Heart left ventricle (tissue), 13 donors: ENCODE measurements around the gene CRACR2A.

Source experiments
- POLR2A ChIP-seq, 2 donors: fragments of 450-650 bp; IDR thresholded peaks; one replicate each; pipeline ENCODE4 v1.6.1; 2017; ENCODE audit warnings: antibody characterized with exemption in 2 of 2, mild to moderate bottlenecking in 2 of 2, moderate library complexity in 2 of 2
- TF ChIP-seq, protein P1 (sequence below), 12 donors: fragments of 200-600 bp; sonication (generic) in 4 of 12; IDR thresholded peaks; one replicate each; pipeline versions ENCODE4 v1.5.0 to v1.8.0; 2018 to 2022; ENCODE audit warnings: antibody characterized with exemption in 12 of 12, mild to moderate bottlenecking in 5 of 12
- donor health status: ischemic (EF 13 %, LVEDD 7.1; RV severe dilation, severe dysfunction).
- donor health status: DM: no; HTN: yes; CAD: no.
- donor health status: DM: no; HTN: no; CAD: no.
- donor health status: ischemic (EF 25% LVEDD 6.9; RV normal size, moderate dysfunction).
- donor health status: ischemic (EF 25% LVEDD 5.7; RV mildly dilated, moderate dysfunction).
- donor health status: ischemic (EF 35%, LVEDD 5.7; RV mildly dilated, moderate dysfunction).
- donor health status: nonischemic (EF 11% LVEDD 7.7; RV severe dilation, severe dysfunction).
- donor health status: DM: yes; HTN: yes; CAD: no.
- donor health status: PGD.
- donor health status: ischemic (EF 29% LVEDD 5.4; RV normal size, mild dysfunction).
- donor health status: nonischemic (EF 23%, LVEDD 6.1; RV moderate dilation, normal function).

DNA sequence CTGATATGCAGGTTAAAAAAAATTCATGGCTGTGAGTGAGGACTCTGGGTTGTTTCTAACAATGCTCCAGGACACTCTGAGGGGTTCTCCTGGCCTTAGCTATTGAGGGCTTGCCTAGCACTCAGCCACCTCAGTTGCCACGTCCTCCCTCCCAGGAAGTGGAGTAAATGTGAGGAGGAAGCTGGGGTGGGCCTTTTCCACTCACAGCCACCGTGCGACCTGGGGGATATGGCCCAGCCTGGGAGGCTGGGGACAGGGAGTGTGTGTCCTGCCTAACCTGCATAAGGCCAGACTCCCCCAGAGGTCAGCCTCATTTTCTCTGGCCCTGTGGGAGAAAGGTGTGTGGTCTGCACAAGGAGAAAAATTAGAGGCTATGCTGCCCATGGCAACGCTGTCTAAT, 83.3 kb downstream of the CRACR2A start:
- TF ChIP-seq, protein P1, sequence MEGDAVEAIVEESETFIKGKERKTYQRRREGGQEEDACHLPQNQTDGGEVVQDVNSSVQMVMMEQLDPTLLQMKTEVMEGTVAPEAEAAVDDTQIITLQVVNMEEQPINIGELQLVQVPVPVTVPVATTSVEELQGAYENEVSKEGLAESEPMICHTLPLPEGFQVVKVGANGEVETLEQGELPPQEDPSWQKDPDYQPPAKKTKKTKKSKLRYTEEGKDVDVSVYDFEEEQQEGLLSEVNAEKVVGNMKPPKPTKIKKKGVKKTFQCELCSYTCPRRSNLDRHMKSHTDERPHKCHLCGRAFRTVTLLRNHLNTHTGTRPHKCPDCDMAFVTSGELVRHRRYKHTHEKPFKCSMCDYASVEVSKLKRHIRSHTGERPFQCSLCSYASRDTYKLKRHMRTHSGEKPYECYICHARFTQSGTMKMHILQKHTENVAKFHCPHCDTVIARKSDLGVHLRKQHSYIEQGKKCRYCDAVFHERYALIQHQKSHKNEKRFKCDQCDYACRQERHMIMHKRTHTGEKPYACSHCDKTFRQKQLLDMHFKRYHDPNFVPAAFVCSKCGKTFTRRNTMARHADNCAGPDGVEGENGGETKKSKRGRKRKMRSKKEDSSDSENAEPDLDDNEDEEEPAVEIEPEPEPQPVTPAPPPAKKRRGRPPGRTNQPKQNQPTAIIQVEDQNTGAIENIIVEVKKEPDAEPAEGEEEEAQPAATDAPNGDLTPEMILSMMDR (IDR thresholded peaks at IDR 0.05): no peak
- no peak for TF ChIP-seq POLR2A (IDR thresholded peaks at IDR 0.05)
